Testis (tissue), 2 donors: ENCODE measurements around the gene ATM.

Source experiments
- POLR2A ChIP-seq: fragments of 450-650 bp; IDR thresholded peaks from one replicate; pipeline ENCODE4 v1.6.1; 2017; ENCODE audit warnings: antibody characterized with exemption, mild to moderate bottlenecking, moderate library complexity
- TF ChIP-seq, protein P1 (sequence below), 3 experiments: fragments of 450-650 bp in 2 of 3; fragments of 200-600 bp in 1 of 3; sonication (generic) in 1 of 3; IDR thresholded peaks; one replicate each; pipeline ENCODE4 v1.5.1; 2016 to 2019; ENCODE audit warnings: antibody characterized with exemption in 3 of 3, mild to moderate bottlenecking in 2 of 3, moderate library complexity in 1 of 3

DNA sequence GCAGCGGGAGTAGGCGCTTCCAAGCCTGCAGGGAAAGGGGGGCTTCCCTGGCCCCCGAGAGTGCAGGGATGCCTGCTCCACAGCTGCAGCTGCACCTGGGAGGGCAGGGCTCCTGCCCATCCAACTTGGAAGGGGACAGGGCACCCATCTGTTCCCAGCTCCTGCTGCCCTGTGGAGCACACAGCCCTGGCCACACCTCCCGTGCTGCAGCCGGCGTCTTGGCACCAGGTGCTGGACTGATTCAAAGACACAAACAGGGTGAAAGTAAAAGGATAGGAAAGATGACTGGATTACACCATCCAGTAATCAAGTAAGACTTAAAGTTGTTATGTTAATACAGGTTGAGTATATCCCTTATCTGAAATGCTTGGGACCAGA lies 15.2 kb upstream of the ATM start:
- TF ChIP-seq, protein P1, sequence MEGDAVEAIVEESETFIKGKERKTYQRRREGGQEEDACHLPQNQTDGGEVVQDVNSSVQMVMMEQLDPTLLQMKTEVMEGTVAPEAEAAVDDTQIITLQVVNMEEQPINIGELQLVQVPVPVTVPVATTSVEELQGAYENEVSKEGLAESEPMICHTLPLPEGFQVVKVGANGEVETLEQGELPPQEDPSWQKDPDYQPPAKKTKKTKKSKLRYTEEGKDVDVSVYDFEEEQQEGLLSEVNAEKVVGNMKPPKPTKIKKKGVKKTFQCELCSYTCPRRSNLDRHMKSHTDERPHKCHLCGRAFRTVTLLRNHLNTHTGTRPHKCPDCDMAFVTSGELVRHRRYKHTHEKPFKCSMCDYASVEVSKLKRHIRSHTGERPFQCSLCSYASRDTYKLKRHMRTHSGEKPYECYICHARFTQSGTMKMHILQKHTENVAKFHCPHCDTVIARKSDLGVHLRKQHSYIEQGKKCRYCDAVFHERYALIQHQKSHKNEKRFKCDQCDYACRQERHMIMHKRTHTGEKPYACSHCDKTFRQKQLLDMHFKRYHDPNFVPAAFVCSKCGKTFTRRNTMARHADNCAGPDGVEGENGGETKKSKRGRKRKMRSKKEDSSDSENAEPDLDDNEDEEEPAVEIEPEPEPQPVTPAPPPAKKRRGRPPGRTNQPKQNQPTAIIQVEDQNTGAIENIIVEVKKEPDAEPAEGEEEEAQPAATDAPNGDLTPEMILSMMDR (IDR thresholded peaks at IDR 0.05) = no peak
- no peak for TF ChIP-seq POLR2A
